Stimulated activated naive B cell treated with anti-CD40 and anti-IgM and Interleukin-4, amounts not matched to agents 10 μg/mL and 1 μg/mL and 100 μg/mL, for 72 hours (primary cell): ENCODE measurements around the gene CLDN17.

Experiments used
- ATAC-seq, 2 donors: fragments of 150-1000 bp; cut with Tn5 transposase; replicated peaks; 2 replicates each; pipeline ENCODE4 v1.10.0; 2021; ENCODE audit warnings: moderate library complexity in 1 of 2
- DNase-seq: peaks from one replicate; pipeline ENCODE4 v3.0.0; 2021
- H3K27ac Mint-ChIP-seq: one replicate; pipeline ENCODE4 v1.8.0; 2022; ENCODE audit warnings: mild to moderate bottlenecking, mixed read lengths
- H3K27me3 Mint-ChIP-seq, 2 donors: one replicate each; pipeline ENCODE4 v1.8.0; 2022; ENCODE audit warnings: mixed read lengths in 2 of 2
- H3K36me3 Mint-ChIP-seq, 2 donors: one replicate each; pipeline ENCODE4 v1.8.0; 2022; ENCODE audit warnings: mixed read lengths in 2 of 2, mild to moderate bottlenecking in 1 of 2
- H3K4me1 Mint-ChIP-seq, 2 donors: one replicate each; pipeline ENCODE4 v1.8.0; 2022; ENCODE audit warnings: mixed read lengths in 2 of 2, mild to moderate bottlenecking in 1 of 2
- H3K4me3 Mint-ChIP-seq, 2 donors: one replicate each; pipeline ENCODE4 v1.8.0; 2022; ENCODE audit warnings: mild to moderate bottlenecking in 2 of 2, mixed read lengths in 2 of 2, moderate library complexity in 1 of 2
- H3K9me3 Mint-ChIP-seq, 2 donors: one replicate each; pipeline ENCODE4 v1.8.0; 2022; ENCODE audit warnings: mixed read lengths in 2 of 2, mild to moderate bottlenecking in 1 of 2

Gene CLDN17

GRCh38 chr21:30166705-30167104 is at the start of gene CLDN17:
TSS of gene CLDN17 (minus strand) at chr21:30166805. CDS start at chr21:30166617, 188 bp downstream.
- Mint-ChIP-seq H3K36me3 (no peaks in the 10 kb centered on the region), H3K4me1 (no peaks in the 10 kb centered on the region), H3K9me3 (peaks cover 0 to 1% of the 10 kb centered on the region in 2 donors), H3K4me3 (no peak within 1 kb of the TSS), H3K27me3 (no peaks in the 10 kb centered on the region), H3K27ac (no peak within 1 kb of the TSS)
- DNase-seq, result no peak
- no peak for ATAC-seq

- Mint-ChIP-seq H3K9me3 (no peaks in the 10 kb centered on the region), H3K27ac (no peak within 1 kb of the TSS), H3K4me1 (no peaks in the 10 kb centered on the region)
These were observed 49.6 kb upstream of the CLDN17 start, which contains the start of gene CLDN8 for GRCh38 chr21:30216041-30216723. TSS of gene CLDN8 (minus strand) at chr21:30216097. CDS start at chr21:30215925, 172 bp downstream.

GRCh38 chr21:30211071-30211470 is 44.5 kb upstream of the CLDN17 start:
- no peak overlapping the region for H3K4me3 Mint-ChIP-seq
- DNase-seq, result no peak
- no peaks in the 10 kb centered on the region for H3K27me3 Mint-ChIP-seq
- ATAC-seq, result no peak
- H3K36me3 Mint-ChIP-seq, result no peaks in the 10 kb centered on the region
- no peaks in the 10 kb centered on the region for H3K4me1 Mint-ChIP-seq
- H3K9me3 Mint-ChIP-seq, result no peaks in the 10 kb centered on the region
- H3K27ac Mint-ChIP-seq, result no peak overlapping the region

More at GRCh38 chr21:30216041-30216723, 49.6 kb upstream of the CLDN17 start, which contains the start of gene CLDN8:
- no peaks in the 10 kb centered on the region for H3K36me3 Mint-ChIP-seq
- DNase-seq (no peak), ATAC-seq (no peak)
- H3K27me3 Mint-ChIP-seq, result no peaks in the 10 kb centered on the region
- no peak within 1 kb of the TSS for H3K4me3 Mint-ChIP-seq

GRCh38 chr21:30209601-30210000 is 43.0 kb upstream of the CLDN17 start:
- H3K4me1 Mint-ChIP-seq, result no peaks in the 10 kb centered on the region
- H3K36me3 Mint-ChIP-seq, result no peaks in the 10 kb centered on the region
- ATAC-seq (no peak), DNase-seq (no peak)
- H3K27ac Mint-ChIP-seq, result no peak overlapping the region
- H3K4me3 Mint-ChIP-seq, result no peak overlapping the region
- H3K27me3 Mint-ChIP-seq, result no peaks in the 10 kb centered on the region
- no peaks in the 10 kb centered on the region for H3K9me3 Mint-ChIP-seq

- Mint-ChIP-seq H3K36me3 (no peaks in the 10 kb centered on the region), H3K9me3 (no peaks in the 10 kb centered on the region), H3K4me3 (no peak overlapping the region), H3K4me1 (no peaks in the 10 kb centered on the region), H3K27ac (no peak overlapping the region), H3K27me3 (no peaks in the 10 kb centered on the region)
- ATAC-seq (no peak), DNase-seq (no peak)
These were observed 40.6 kb upstream of the CLDN17 start for GRCh38 chr21:30207252-30207579.

GRCh38 chr21:30206551-30207251 is 40.1 kb upstream of the CLDN17 start:
- Mint-ChIP-seq H3K4me3 (no peak overlapping the region), H3K9me3 (no peaks in the 10 kb centered on the region), H3K36me3 (no peaks in the 10 kb centered on the region), H3K27ac (no peak overlapping the region), H3K4me1 (no peaks in the 10 kb centered on the region), H3K27me3 (no peaks in the 10 kb centered on the region)
- DNase-seq (no peak), ATAC-seq (no peak)

GRCh38 chr21:30200000-30200399 is 33.4 kb upstream of the CLDN17 start:
- ATAC-seq (no peak), DNase-seq (no peak)
- Mint-ChIP-seq H3K4me1 (no peaks in the 10 kb centered on the region), H3K27ac (no peak overlapping the region), H3K9me3 (peaks cover 3 to 6% of the 10 kb centered on the region in 2 donors), H3K36me3 (no peaks in the 10 kb centered on the region), H3K27me3 (no peaks in the 10 kb centered on the region), H3K4me3 (no peak overlapping the region)

- Mint-ChIP-seq H3K9me3 (no peaks in the 10 kb centered on the region), H3K4me3 (no peak overlapping the region), H3K4me1 (no peaks in the 10 kb centered on the region), H3K36me3 (no peaks in the 10 kb centered on the region), H3K27ac (no peak overlapping the region), H3K27me3 (no peaks in the 10 kb centered on the region)
- DNase-seq (no peak), ATAC-seq (peak; percentile 34 to 45)
These were observed 28.2 kb upstream of the CLDN17 start for GRCh38 chr21:30194701-30195299.

GRCh38 chr21:30193201-30193600 is 26.6 kb upstream of the CLDN17 start:
- no peak for ATAC-seq
- no peak for DNase-seq
- H3K27ac Mint-ChIP-seq, result no peak overlapping the region
- H3K4me3 Mint-ChIP-seq, result no peak overlapping the region
- H3K27me3 Mint-ChIP-seq, result no peaks in the 10 kb centered on the region
- H3K4me1 Mint-ChIP-seq, result no peaks in the 10 kb centered on the region
- H3K36me3 Mint-ChIP-seq, result no peaks in the 10 kb centered on the region
- H3K9me3 Mint-ChIP-seq, result no peaks in the 10 kb centered on the region

GRCh38 chr21:30190554-30190953 is 23.9 kb upstream of the CLDN17 start:
- Mint-ChIP-seq H3K4me3 (no peak overlapping the region), H3K4me1 (no peaks in the 10 kb centered on the region), H3K27ac (no peak overlapping the region), H3K9me3 (no peaks in the 10 kb centered on the region), H3K36me3 (no peaks in the 10 kb centered on the region), H3K27me3 (no peaks in the 10 kb centered on the region)
- DNase-seq (no peak), ATAC-seq (no peak)

GRCh38 chr21:30189773-30190172 is 23.2 kb upstream of the CLDN17 start:
- no peaks in the 10 kb centered on the region for H3K36me3 Mint-ChIP-seq
- no peak for ATAC-seq
- H3K4me1 Mint-ChIP-seq, result no peaks in the 10 kb centered on the region
- H3K27ac Mint-ChIP-seq, result no peak overlapping the region
- H3K9me3 Mint-ChIP-seq, result no peaks in the 10 kb centered on the region
- no peaks in the 10 kb centered on the region for H3K27me3 Mint-ChIP-seq
- DNase-seq, result no peak
- H3K4me3 Mint-ChIP-seq, result no peak overlapping the region

GRCh38 chr21:30186242-30186641 is 19.6 kb upstream of the CLDN17 start:
- H3K36me3 Mint-ChIP-seq, result no peaks in the 10 kb centered on the region
- DNase-seq (no peak), ATAC-seq (no peak)
- H3K4me1 Mint-ChIP-seq, result no peaks in the 10 kb centered on the region
- no peak overlapping the region for H3K27ac Mint-ChIP-seq
- no peaks in the 10 kb centered on the region for H3K27me3 Mint-ChIP-seq
- no peak overlapping the region for H3K4me3 Mint-ChIP-seq
- H3K9me3 Mint-ChIP-seq, result no peaks in the 10 kb centered on the region

GRCh38 chr21:30168086-30168485 is 1.5 kb upstream of the CLDN17 start:
- no peaks in the 10 kb centered on the region for H3K27me3 Mint-ChIP-seq
- H3K4me3 Mint-ChIP-seq, result no peak overlapping the region
- no peak for ATAC-seq
- peaks cover 0 to 1% of the 10 kb centered on the region in 2 donors for H3K9me3 Mint-ChIP-seq
- no peak overlapping the region for H3K27ac Mint-ChIP-seq
- H3K4me1 Mint-ChIP-seq, result no peaks in the 10 kb centered on the region
- H3K36me3 Mint-ChIP-seq, result no peaks in the 10 kb centered on the region
- DNase-seq, result no peak

- DNase-seq (no peak), ATAC-seq (no peak)
- no peaks in the 10 kb centered on the region for H3K4me1 Mint-ChIP-seq
- H3K27ac Mint-ChIP-seq, result no peak overlapping the region
- no peak overlapping the region for H3K4me3 Mint-ChIP-seq
- H3K36me3 Mint-ChIP-seq, result no peaks in the 10 kb centered on the region
- peaks cover 0 to 1% of the 10 kb centered on the region in 2 donors for H3K9me3 Mint-ChIP-seq
- no peaks in the 10 kb centered on the region for H3K27me3 Mint-ChIP-seq
These were observed 434 bp downstream of the CLDN17 start for GRCh38 chr21:30166171-30166570.

GRCh38 chr21:30164796-30165195 is 1.8 kb downstream of the CLDN17 start:
- no peak overlapping the region for H3K27ac Mint-ChIP-seq
- no peak for DNase-seq
- peaks cover 0 to 1% of the 10 kb centered on the region in 2 donors for H3K9me3 Mint-ChIP-seq
- no peak overlapping the region for H3K4me3 Mint-ChIP-seq
- no peaks in the 10 kb centered on the region for H3K36me3 Mint-ChIP-seq
- H3K4me1 Mint-ChIP-seq, result no peaks in the 10 kb centered on the region
- no peaks in the 10 kb centered on the region for H3K27me3 Mint-ChIP-seq
- no peak for ATAC-seq
